Adrenal gland (tissue), 12 donors: ENCODE measurements around the gene OR10G3. TPM values are rescaled to one million over a fixed set of nuclear protein-coding genes. Genes with fewer than 3 reads are reported as not detected.

Source experiments
- DNase-seq, 7 donors: peaks; one replicate each; pipeline ENCODE4 v3.0.0-alpha.2; 2019 to 2020
- H3K27ac ChIP-seq, 5 donors: fragments of 200-600 bp; sonication (generic) in 4 of 5; 1 replicate in 3 of 5; 2 replicates in 2 of 5; pipeline versions ENCODE4 v1.5.1 to v1.8.0; 2016 to 2020; ENCODE audit warnings: mild to moderate bottlenecking in 1 of 5
- H3K27me3 ChIP-seq: fragments of 200-600 bp; 2 replicates; pipeline ENCODE4 v1.8.0; 2021
- H3K36me3 ChIP-seq, 2 donors: fragments of 200-600 bp; replicated peaks in 1 of 2; 1 replicate in 1 of 2; 2 replicates in 1 of 2; pipeline versions ENCODE4 v1.5.1 to v1.8.0; 2018 to 2022
- H3K4me1 ChIP-seq, 2 donors: fragments of 200-600 bp; replicated peaks in 1 of 2; 1 replicate in 1 of 2; 2 replicates in 1 of 2; pipeline versions ENCODE4 v1.5.1 to v1.8.0; 2018 to 2021
- H3K4me3 ChIP-seq, 4 donors: fragments of 200-600 bp; sonication (generic) in 3 of 4; one replicate each; pipeline ENCODE4 v1.5.1; 2016 to 2018
- H3K9me3 ChIP-seq, 3 donors: fragments of 200-600 bp; sonication (generic) in 1 of 3; replicated peaks in 1 of 3; 1 replicate in 2 of 3; 2 replicates in 1 of 3; pipeline versions ENCODE4 v1.5.1 to v1.8.0; 2016 to 2021
- POLR2A ChIP-seq, 2 donors: fragments of 450-650 bp; IDR thresholded peaks; one replicate each; pipeline ENCODE4 v1.6.1; 2017; ENCODE audit warnings: antibody characterized with exemption in 2 of 2, mild to moderate bottlenecking in 2 of 2, moderate library complexity in 1 of 2
- WGBS, 4 donors: extraction: QIAGEN DNeasy Blood & Tissue Kit in 2 of 4; methylation state at CpG; one replicate each; pipeline versions ENCODE4 v1.1.5 to v1.1.7; 2013 to 2017; 5-methylcytosine and 5-hydroxymethylcytosine counted together
- intact Hi-C, 2 donors: fragments of 100-400 bp; cut with DNase I; formaldehyde crosslinking; loops; one replicate each; pipeline versions ENCODE4 v1.14.1 to v1.15.0; 2022 to 2023
- polyA plus RNA-seq, 3 donors: library from polyadenylated mRNA; stranded (reverse); fragments of 200-250 nt in 2 of 3; fragments of 350-450 nt in 1 of 3; fragmentation: Illumina TruSeq in 1 of 3; extraction: RNeasy Lipid Tissue Mini Kit (QIAGEN cat#74804) in 1 of 3; gene quantifications; one replicate each; pipeline ENCODE4 v1.2.3, GENCODE V29; 2013 to 2014
- total RNA-seq, 9 donors: library from RNA; depleted of rRNA in 4 of 9; stranded (reverse); fragments of >200 nt in 4 of 9; fragments of 120-200 nt in 1 of 9; fragmentation: NEBNext Ultra II Directional in 1 of 9; extraction: Animal tissue kit (Norgen Biotek cat#: 25700) in 1 of 9; gene quantifications; one replicate each; pipeline versions ENCODE4 v1.1.0 to v1.2.4, GENCODE V29; 2013 to 2023
- TF ChIP-seq, protein P1 (sequence below), 6 experiments: fragments of 450-650 bp in 4 of 6; fragments of 200-600 bp in 2 of 6; sonication (generic) in 1 of 6; IDR thresholded peaks; 1 replicate in 5 of 6; 2 replicates in 1 of 6; pipeline versions ENCODE4 v1.5.1 to v1.8.0; 2016 to 2021; ENCODE audit warnings: antibody characterized with exemption in 6 of 6, mild to moderate bottlenecking in 2 of 6, moderate library complexity in 1 of 6
- donor health status: healthy with polysubstance abuse.
- donor health status: Bipolar disorder and iron deficiency.
- donor health status: DM: yes; HTN: yes; CAD: no.
- donor health status: DM: no; HTN: no; CAD: no.
- donor health status: DM: no; HTN: no; CAD: no.
- donor health status: DM: yes; HTN: yes; CAD: no.

Gene OR10G3
- total and polyA plus RNA-seq, 12 donors = not detected

GRCh38 chr14:21534576-21534975 is 45.3 kb downstream of the OR10G3 start:
- TF ChIP-seq POLR2A (IDR thresholded peaks at IDR 0.05) = no peak
- TF ChIP-seq, protein P1, sequence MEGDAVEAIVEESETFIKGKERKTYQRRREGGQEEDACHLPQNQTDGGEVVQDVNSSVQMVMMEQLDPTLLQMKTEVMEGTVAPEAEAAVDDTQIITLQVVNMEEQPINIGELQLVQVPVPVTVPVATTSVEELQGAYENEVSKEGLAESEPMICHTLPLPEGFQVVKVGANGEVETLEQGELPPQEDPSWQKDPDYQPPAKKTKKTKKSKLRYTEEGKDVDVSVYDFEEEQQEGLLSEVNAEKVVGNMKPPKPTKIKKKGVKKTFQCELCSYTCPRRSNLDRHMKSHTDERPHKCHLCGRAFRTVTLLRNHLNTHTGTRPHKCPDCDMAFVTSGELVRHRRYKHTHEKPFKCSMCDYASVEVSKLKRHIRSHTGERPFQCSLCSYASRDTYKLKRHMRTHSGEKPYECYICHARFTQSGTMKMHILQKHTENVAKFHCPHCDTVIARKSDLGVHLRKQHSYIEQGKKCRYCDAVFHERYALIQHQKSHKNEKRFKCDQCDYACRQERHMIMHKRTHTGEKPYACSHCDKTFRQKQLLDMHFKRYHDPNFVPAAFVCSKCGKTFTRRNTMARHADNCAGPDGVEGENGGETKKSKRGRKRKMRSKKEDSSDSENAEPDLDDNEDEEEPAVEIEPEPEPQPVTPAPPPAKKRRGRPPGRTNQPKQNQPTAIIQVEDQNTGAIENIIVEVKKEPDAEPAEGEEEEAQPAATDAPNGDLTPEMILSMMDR (IDR thresholded peaks at IDR 0.05) = no peak
- intact Hi-C loops = no loop called here
- no peak overlapping the region for H3K27ac ChIP-seq
- peaks cover 7 to 9% of the 10 kb centered on the region in 2 donors for H3K4me1 ChIP-seq
- H3K9me3 ChIP-seq = no peaks in the 10 kb centered on the region
- no peak overlapping the region for H3K4me3 ChIP-seq
- 78 to 83% (median 80%) methylated on average over 4 of the region's 4 CpGs for WGBS, 4 donors
- peaks cover 21% of the 10 kb centered on the region for H3K27me3 ChIP-seq
- H3K36me3 ChIP-seq = no peaks in the 10 kb centered on the region
- no peak for DNase-seq

DNA sequence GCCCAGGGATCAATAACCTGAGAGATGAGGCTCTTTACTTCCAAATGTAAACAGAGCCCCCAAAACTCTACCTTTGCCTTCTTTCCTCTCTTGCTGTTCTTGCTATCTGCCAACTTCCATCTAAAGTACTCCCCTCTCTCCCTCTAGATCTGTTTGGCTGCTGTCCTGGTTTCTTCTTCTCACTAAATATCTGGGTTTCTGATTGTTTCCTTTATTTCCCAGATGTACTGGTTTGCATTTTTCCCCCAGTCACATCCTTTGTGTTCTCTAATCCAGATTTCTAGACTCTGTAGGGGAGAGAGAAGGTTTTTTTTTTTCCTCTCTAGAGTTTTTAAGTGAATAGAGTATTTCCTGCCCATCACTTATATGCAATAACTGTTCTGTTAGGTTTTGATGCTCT is 46.6 kb downstream of the OR10G3 start:
- Histone ChIP-seq H3K4me3 (no peak overlapping the region), H3K9me3 (no peaks in the 10 kb centered on the region), H3K27ac (no peak overlapping the region), H3K4me1 (peaks cover 7 to 9% of the 10 kb centered on the region in 2 donors), H3K27me3 (peaks cover 21% of the 10 kb centered on the region), H3K36me3 (no peaks in the 10 kb centered on the region)
- no peak for DNase-seq
- intact Hi-C loops = no loop called here
- TF ChIP-seq POLR2A (IDR thresholded peaks at IDR 0.05) = no peak
- TF ChIP-seq, protein P1 (IDR thresholded peaks at IDR 0.05) = no peak

GRCh38 chr14:21529515-21529914 is 50.4 kb downstream of the OR10G3 start:
- Histone ChIP-seq H3K9me3 (no peaks in the 10 kb centered on the region), H3K27ac (no peak overlapping the region), H3K4me1 (peaks cover 0 to 8% of the 10 kb centered on the region in 2 donors), H3K36me3 (no peaks in the 10 kb centered on the region), H3K27me3 (no peaks in the 10 kb centered on the region), H3K4me3 (no peak overlapping the region)
- intact Hi-C loops = no loop called here
- TF ChIP-seq, protein P1 (IDR thresholded peaks at IDR 0.05) = no peak
- no peak for TF ChIP-seq POLR2A (IDR thresholded peaks at IDR 0.05)
- DNase-seq = no peak
- WGBS, 4 donors = 83 to 100% (median 89%) methylated on average over 1 of the region's 1 CpG

DNA sequence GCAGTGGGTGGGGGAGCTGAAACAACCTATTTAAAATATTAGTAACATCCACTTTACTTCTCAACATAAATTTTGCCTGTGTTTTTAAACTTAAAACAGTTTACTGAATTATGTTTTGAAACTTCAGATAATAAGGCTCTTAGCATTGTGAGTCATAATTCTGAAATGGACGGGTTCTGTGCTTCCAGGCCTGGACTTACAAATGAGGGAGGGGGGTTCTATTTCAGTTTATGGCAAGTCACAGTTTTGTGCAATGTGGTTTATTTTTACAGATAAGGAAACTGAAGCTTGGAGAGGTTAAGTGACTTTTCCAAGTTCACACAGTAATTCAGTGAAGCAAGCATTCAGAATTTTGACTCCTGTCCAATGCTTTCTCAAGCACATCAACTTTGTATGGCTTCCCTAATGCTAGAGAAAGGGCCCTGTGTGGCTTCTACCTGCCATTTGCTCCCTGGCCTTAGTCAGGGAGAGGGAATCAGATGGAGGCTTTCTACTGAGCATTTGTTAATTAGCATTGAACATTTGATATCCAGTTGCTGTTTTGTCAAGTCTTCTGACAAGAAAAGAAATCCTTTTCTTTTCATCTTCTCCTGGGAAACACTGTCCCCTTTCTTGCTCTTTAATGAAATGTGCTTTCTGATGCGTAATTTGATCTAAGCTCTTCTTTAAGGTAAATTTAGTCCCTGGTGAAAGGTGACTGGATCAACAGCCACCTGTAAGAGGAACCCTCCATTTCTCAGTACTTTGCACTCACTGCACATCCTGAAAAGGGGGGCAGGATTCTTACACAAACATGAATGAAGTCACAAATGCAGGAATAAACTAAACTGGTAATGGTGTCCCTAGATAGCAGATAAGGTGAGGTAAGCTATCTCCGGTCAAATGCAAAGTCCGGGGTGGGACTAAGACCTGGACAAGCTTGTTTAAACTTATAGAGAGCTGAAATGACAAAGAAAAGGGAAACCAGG is 51.2 kb downstream of the OR10G3 start:
- intact Hi-C loops = no loop called here

More for the DNA sequence above, 51.2 kb downstream of the OR10G3 start:
- Histone ChIP-seq H3K4me3 (no peak overlapping the region), H3K27ac (no peak overlapping the region), H3K4me1 (peaks cover 0 to 8% of the 10 kb centered on the region in 2 donors), H3K27me3 (no peaks in the 10 kb centered on the region), H3K36me3 (no peaks in the 10 kb centered on the region), H3K9me3 (no peaks in the 10 kb centered on the region)
- no peak for DNase-seq
- 71 to 78% (median 75%) methylated on average over 4 of the region's 4 CpGs for WGBS, 4 donors
- no peak for TF ChIP-seq POLR2A (IDR thresholded peaks at IDR 0.05)
- TF ChIP-seq, protein P1 (IDR thresholded peaks at IDR 0.05) = no peak
